ENCODE data around the gene AGXT. TPM values are rescaled to one million over a fixed set of nuclear protein-coding genes. Genes with fewer than 3 reads are reported as not detected.

The AGXT gene
- polyA plus RNA-seq, 10 donors, result 0.08 to 0.11 TPM; not detected in 8

- DNase-seq, result no peak
These were observed 58.1 kb downstream of the AGXT start for GRCh38 chr2:240926516-240927389.

- DNase-seq, result no peak
These were observed 58.8 kb downstream of the AGXT start for GRCh38 chr2:240927390-240927781.

DNA sequence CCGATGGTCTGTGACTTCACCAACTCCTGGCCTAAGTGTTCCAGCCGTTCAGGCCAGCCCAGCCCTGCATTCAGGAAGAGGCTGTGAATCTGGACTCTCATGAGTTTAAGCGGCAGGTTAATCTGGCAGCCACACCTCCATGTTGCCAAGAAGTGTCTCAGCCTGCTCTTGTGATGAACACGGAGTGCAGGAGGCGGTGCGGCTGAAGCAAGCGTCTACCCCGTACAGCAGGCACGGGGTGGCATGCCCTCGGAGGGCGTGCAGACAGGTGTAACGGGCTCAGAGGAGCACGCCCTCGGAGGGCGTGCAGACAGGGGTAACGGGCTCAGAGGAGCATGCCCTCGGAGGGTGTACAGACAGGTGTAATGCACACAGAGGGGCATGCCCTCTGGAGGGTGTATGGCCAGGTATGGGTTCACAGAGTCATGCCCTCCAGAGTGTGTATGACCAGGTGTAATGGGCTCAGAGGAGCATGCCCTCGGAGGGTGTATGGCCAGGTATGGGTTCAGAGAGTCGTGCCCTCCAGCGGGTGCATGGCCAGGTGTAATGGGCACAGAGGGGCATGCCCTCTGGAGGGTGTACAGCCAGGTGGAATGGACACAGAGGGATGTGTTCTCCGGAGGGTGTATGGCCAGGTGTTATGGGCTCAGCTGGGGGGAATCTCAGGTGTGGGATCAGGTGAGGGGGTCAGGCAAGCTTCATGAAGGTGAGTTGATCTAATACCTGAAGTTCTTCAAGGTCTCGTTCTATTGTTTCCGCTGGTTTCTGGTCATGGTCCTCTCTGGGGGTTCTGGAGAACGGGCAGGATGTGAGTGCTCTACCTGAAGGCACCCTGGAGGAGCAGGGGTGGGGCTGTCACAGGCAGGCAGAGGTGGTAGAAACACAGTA lies 60.1 kb downstream of the AGXT start:
- DNase-seq, result no peak

GRCh38 chr2:240929364-240930095 lies 60.9 kb downstream of the AGXT start:
- no peak for DNase-seq

Other genes starting within 250 kb of the AGXT start
- 1 to 10 TPM in 8 of 10 donors, under 1 TPM in 2; 0.52 to 3.0 (median 1.4) TPM for gene GPR35, start 243.3 kb upstream of the AGXT start, polyA plus RNA-seq (ENCODE audit: insufficient read length in 10 of 10)
- gene AQP12B, start 185.9 kb upstream of the AGXT start, polyA plus RNA-seq (ENCODE audit: insufficient read length in 10 of 10), result 1 to 10 TPM in 4 of 10 donors, under 1 TPM in 6; 0.32 to 1.6 (median 0.74) TPM
- gene AQP12A, start 177.0 kb upstream of the AGXT start, polyA plus RNA-seq (ENCODE audit: insufficient read length in 10 of 10), result under 1 TPM in 4 of 10 donors, not detected in 6; 0.57 to 0.76 (median 0.65) TPM
- gene KIF1A, start 48.6 kb upstream of the AGXT start, polyA plus RNA-seq (ENCODE audit: insufficient read length in 10 of 10), result 1 to 10 TPM; 2.2 to 6.0 (median 4.6) TPM
- gene MAB21L4, start 27.3 kb downstream of the AGXT start, polyA plus RNA-seq (ENCODE audit: insufficient read length in 10 of 10), result 1 to 10 TPM in 1 of 10 donors, under 1 TPM in 3, not detected in 6; 0.12 to 1.5 (median 0.64) TPM
- gene CROCC2, start 37.5 kb downstream of the AGXT start, polyA plus RNA-seq (ENCODE audit: insufficient read length in 10 of 10), result 1 to 10 TPM in 1 of 10 donors, under 1 TPM in 8, not detected in 1; 0.11 to 1.2 (median 0.24) TPM
- 1 to 10 TPM; 2.2 to 5.6 (median 3.3) TPM for gene SNED1, start 129.8 kb downstream of the AGXT start, polyA plus RNA-seq (ENCODE audit: insufficient read length in 10 of 10)
- 10 to 100 TPM; 25.4 to 49.2 (median 32.9) TPM for gene MTERF4, start 233.5 kb downstream of the AGXT start, polyA plus RNA-seq (ENCODE audit: insufficient read length in 10 of 10)